ENCODE data around the gene FGF8. TPM values are rescaled to one million over a fixed set of nuclear protein-coding genes. Genes with fewer than 3 reads are reported as not detected.

The FGF8 gene
- total and polyA plus RNA-seq, 2 of the 13 experiments (the other 11 are each of a cell fraction or from before 2014, with no cell fraction given): not detected

DNA sequence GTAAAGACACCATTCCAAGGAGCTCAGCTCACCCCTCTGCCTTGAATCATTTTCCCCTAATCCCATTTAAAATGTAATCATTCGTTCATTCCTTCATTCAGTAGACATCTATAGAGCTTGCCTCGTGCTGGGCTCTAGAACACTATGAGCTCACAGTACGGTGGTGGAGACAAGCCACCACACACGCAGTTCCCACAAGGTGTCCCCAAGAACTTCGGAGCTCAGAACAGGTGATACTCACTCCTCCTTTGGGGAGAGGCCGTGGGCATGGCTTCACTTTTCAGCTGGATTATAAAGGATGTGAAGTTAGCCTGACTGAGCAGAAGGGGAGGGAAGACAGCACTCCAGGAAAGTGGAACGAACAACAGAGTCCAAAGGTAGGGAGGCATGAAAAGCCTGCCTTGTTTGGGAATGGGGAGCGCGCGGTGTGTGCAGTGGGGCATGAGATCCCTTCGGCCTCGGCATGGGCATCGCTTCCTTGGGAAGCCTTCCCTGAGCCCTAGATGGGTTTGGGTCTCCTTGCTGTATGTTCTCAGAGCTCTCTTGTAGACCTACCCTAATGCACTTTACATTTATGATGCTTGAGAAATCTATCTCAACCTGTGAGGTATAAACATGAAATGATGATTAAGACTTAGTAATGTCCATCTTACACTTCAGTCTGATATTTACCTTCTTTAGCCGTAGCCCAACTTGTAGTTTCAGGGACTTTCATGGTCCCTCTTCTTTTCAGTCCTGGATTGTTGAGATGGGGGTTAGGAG is 43.1 kb upstream of the FGF8 start (continued):
- TF ChIP-seq ZNF747 (CRISPR knock-in tag; IDR thresholded peaks at IDR 0.05; ENCODE audit: borderline replicate concordance) (0 out of 2 replicates have a peak, but pooled peaks have one; percentile 20), ZNF354B (CRISPR knock-in tag; IDR thresholded peaks at IDR 0.05) (no peak), ZNF839 (CRISPR knock-in tag; IDR thresholded peaks at IDR 0.05; ENCODE audit: borderline replicate concordance) (no peak), ZNF619 (CRISPR knock-in tag; IDR thresholded peaks at IDR 0.05) (no peak), ZNF746 (CRISPR knock-in tag; IDR thresholded peaks at IDR 0.05) (no peak), HNF4G (IDR thresholded peaks at IDR 0.05; ENCODE audit: borderline replicate concordance, low read depth, low read length) (peak; percentile 46), HNF4G (CRISPR knock-in tag; IDR thresholded peaks at IDR 0.05; ENCODE audit: borderline replicate concordance, low read depth) (no peak), ZNF484 (CRISPR knock-in tag; IDR thresholded peaks at IDR 0.05; ENCODE audit: borderline replicate concordance, low read depth) (no peak), ZNF335 (CRISPR knock-in tag; IDR thresholded peaks at IDR 0.05) (0 out of 2 replicates have a peak, but pooled peaks have one; percentile 20), ZNF775 (CRISPR knock-in tag; IDR thresholded peaks at IDR 0.05; ENCODE audit: borderline replicate concordance) (no peak), ZNF607 (CRISPR knock-in tag; IDR thresholded peaks at IDR 0.05; ENCODE audit: borderline replicate concordance) (no peak), ZNF230 (CRISPR knock-in tag; IDR thresholded peaks at IDR 0.05) (no peak), ZSCAN29 (CRISPR knock-in tag; conservative IDR thresholded peaks at IDR 0.05) (no peak), MBNL3 (CRISPR knock-in tag; conservative IDR thresholded peaks at IDR 0.05) (no peak), MZF1 (CRISPR knock-in tag; IDR thresholded peaks at IDR 0.05; ENCODE audit: borderline replicate concordance) (no peak), ZC3H13 (CRISPR knock-in tag; IDR thresholded peaks at IDR 0.05) (no peak), FOXJ3 (CRISPR knock-in tag; IDR thresholded peaks at IDR 0.05; ENCODE audit: borderline replicate concordance) (no peak)
- TF ChIP-seq, protein P1, sequence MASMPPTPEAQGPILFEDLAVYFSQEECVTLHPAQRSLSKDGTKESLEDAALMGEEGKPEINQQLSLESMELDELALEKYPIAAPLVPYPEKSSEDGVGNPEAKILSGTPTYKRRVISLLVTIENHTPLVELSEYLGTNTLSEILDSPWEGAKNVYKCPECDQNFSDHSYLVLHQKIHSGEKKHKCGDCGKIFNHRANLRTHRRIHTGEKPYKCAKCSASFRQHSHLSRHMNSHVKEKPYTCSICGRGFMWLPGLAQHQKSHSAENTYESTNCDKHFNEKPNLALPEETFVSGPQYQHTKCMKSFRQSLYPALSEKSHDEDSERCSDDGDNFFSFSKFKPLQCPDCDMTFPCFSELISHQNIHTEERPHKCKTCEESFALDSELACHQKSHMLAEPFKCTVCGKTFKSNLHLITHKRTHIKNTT (CRISPR knock-in tag; IDR thresholded peaks at IDR 0.05): no peak
- TF ChIP-seq, protein P2, sequence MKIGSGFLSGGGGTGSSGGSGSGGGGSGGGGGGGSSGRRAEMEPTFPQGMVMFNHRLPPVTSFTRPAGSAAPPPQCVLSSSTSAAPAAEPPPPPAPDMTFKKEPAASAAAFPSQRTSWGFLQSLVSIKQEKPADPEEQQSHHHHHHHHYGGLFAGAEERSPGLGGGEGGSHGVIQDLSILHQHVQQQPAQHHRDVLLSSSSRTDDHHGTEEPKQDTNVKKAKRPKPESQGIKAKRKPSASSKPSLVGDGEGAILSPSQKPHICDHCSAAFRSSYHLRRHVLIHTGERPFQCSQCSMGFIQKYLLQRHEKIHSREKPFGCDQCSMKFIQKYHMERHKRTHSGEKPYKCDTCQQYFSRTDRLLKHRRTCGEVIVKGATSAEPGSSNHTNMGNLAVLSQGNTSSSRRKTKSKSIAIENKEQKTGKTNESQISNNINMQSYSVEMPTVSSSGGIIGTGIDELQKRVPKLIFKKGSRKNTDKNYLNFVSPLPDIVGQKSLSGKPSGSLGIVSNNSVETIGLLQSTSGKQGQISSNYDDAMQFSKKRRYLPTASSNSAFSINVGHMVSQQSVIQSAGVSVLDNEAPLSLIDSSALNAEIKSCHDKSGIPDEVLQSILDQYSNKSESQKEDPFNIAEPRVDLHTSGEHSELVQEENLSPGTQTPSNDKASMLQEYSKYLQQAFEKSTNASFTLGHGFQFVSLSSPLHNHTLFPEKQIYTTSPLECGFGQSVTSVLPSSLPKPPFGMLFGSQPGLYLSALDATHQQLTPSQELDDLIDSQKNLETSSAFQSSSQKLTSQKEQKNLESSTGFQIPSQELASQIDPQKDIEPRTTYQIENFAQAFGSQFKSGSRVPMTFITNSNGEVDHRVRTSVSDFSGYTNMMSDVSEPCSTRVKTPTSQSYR (CRISPR knock-in tag; IDR thresholded peaks at IDR 0.05; ENCODE audit: borderline replicate concordance): peak; percentile 12; the same call in 1 of the 2 replicates
- TF ChIP-seq, protein P3, sequence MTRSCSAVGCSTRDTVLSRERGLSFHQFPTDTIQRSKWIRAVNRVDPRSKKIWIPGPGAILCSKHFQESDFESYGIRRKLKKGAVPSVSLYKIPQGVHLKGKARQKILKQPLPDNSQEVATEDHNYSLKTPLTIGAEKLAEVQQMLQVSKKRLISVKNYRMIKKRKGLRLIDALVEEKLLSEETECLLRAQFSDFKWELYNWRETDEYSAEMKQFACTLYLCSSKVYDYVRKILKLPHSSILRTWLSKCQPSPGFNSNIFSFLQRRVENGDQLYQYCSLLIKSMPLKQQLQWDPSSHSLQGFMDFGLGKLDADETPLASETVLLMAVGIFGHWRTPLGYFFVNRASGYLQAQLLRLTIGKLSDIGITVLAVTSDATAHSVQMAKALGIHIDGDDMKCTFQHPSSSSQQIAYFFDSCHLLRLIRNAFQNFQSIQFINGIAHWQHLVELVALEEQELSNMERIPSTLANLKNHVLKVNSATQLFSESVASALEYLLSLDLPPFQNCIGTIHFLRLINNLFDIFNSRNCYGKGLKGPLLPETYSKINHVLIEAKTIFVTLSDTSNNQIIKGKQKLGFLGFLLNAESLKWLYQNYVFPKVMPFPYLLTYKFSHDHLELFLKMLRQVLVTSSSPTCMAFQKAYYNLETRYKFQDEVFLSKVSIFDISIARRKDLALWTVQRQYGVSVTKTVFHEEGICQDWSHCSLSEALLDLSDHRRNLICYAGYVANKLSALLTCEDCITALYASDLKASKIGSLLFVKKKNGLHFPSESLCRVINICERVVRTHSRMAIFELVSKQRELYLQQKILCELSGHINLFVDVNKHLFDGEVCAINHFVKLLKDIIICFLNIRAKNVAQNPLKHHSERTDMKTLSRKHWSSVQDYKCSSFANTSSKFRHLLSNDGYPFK (CRISPR knock-in tag; IDR thresholded peaks at IDR 0.05; ENCODE audit: borderline replicate concordance): no peak
